Subcutaneous adipose tissue (tissue), 4 donors: ENCODE measurements around the gene MRPL51. TPM values are rescaled to one million over a fixed set of nuclear protein-coding genes. Genes with fewer than 3 reads are reported as not detected.

Experiments
- CTCF ChIP-seq: fragments of 450-650 bp; IDR thresholded peaks from one replicate; pipeline ENCODE4 v1.5.1; 2016; ENCODE audit warnings: low read depth, mild to moderate bottlenecking, control low read depth, antibody characterized with exemption, moderate library complexity
- total RNA-seq, 4 donors: library from RNA; depleted of rRNA; stranded (reverse); fragments of >200 nt; gene quantifications; one replicate each; pipeline ENCODE4 v1.1.0, GENCODE V29; 2016

Gene MRPL51
- total RNA-seq, 4 donors from 2014 or later, result 65.6 to 99.1 (median 68.2) TPM

- no peak for TF ChIP-seq CTCF
Observed at GRCh38 chr12:6528539-6529235, 35.6 kb upstream of the MRPL51 start.

DNA sequence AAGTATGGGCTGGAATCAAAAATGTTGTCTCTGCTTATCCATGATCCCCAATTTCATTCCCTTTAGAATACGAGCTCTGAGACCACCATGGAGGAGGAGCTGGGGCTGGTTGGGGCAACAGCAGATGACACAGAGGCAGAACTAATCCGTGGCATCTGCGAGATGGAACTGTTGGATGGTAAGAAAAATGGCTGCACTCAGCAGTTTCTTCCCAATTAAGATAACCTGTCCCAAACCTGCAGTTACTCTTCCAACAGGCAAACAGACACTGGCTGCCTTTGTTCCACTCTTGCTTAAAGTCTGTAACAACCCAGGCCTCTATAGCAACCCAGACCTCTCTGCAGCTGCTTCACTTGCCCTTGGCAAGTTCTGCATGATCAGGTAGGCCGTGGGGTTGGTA lies 34.6 kb upstream of the MRPL51 start:
- no peak for TF ChIP-seq CTCF

- TF ChIP-seq CTCF, result no peak
Observed at GRCh38 chr12:6526766-6527525, 33.9 kb upstream of the MRPL51 start.

GRCh38 chr12:6526201-6526600 lies 33.1 kb upstream of the MRPL51 start:
- TF ChIP-seq CTCF, result no peak

DNA sequence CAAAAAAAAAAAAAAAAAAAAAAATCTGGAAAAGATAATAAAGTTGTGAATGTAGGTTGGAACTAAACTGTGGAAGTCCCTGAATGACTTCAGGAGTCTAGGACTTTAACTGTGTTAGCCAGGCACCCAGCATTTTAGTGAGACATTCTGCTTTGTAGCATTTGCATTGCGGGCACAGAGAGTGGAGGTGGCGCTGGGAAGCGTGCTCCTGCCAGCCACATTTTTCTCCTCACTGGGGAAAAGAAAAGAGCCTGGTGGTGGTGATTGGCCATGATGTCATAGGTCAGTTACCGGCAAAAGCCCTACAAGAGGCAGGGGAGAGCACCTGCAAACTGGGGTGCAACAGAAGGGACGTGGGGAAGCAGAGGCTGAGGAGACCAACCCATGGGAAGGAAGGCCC lies 31.6 kb upstream of the MRPL51 start:
- TF ChIP-seq CTCF, result no peak

- no peak for TF ChIP-seq CTCF
Observed at GRCh38 chr12:6523708-6524107, 30.6 kb upstream of the MRPL51 start.

- no peak for TF ChIP-seq CTCF
Observed at GRCh38 chr12:6522193-6522592, 29.1 kb upstream of the MRPL51 start.
